LNCAP (cell line): Measurements from ENCODE around the gene PHC2.

Experiments used
- CTCF ChIP-seq: fragments of 450-650 bp; IDR thresholded peaks from 2 replicates; pipeline ENCODE4 v1.5.1; 2017; ENCODE audit warnings: mild to moderate bottlenecking

Gene PHC2, protein sequence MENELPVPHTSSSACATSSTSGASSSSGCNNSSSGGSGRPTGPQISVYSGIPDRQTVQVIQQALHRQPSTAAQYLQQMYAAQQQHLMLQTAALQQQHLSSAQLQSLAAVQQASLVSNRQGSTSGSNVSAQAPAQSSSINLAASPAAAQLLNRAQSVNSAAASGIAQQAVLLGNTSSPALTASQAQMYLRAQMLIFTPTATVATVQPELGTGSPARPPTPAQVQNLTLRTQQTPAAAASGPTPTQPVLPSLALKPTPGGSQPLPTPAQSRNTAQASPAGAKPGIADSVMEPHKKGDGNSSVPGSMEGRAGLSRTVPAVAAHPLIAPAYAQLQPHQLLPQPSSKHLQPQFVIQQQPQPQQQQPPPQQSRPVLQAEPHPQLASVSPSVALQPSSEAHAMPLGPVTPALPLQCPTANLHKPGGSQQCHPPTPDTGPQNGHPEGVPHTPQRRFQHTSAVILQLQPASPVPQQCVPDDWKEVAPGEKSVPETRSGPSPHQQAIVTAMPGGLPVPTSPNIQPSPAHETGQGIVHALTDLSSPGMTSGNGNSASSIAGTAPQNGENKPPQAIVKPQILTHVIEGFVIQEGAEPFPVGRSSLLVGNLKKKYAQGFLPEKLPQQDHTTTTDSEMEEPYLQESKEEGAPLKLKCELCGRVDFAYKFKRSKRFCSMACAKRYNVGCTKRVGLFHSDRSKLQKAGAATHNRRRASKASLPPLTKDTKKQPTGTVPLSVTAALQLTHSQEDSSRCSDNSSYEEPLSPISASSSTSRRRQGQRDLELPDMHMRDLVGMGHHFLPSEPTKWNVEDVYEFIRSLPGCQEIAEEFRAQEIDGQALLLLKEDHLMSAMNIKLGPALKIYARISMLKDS

GRCh38 chr1:33430692-33431593, at the start of gene PHC2:
Gene PHC2, minus strand, starts transcription at chr1:33431095. Its CDS starts 55,556 bp downstream, at chr1:33375539.
- TF ChIP-seq CTCF = no peak; the same call in 1 of the 2 replicates

GRCh38 chr1:33477451-33477850, 46.6 kb upstream of the PHC2 start:
- no peak for TF ChIP-seq CTCF

GRCh38 chr1:33473900-33474299, 43.0 kb upstream of the PHC2 start:
- no peak for TF ChIP-seq CTCF

DNA sequence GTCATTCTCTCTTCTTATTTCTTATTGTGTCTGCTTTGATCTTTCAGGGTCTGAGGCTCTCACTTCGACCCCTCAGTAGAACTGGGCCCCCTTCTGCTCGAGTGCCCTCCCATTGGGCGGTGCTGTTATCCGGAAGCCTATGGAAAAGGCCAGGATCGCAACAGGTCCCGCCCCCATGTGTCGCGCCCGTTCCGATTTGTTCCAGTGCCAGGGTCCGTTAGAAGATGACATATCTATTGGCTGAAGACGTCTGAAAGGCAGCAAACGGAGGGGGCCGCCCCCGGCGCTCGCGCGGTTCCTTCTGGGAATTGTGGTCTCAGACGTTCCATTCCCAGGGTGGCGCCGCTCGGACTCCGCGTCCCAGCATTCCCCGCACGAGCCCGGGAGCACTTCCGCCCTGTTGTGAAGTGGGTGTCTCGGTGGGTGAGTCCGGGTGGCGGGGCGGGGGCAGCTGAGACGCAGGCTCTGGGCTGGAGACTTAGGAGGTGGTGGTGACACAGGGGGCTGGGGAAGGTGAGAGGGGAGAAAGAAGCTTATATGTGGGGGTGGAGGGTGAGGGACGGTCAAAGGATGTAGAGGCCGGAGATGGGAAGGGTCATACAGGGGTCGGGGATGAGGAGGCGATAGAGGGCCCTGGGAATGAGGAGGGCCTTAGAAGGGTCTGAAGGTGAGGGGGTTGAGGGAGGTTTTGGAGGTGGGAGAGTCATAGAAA, 41.5 kb upstream of the PHC2 start, which contains the start of gene ZSCAN20:
TSS of gene ZSCAN20 (plus strand) at position 377 of the 712 bp plus-strand sequence. CDS start 6,644 bp downstream, outside the sequence.
- TF ChIP-seq CTCF = no peak

- TF ChIP-seq CTCF = no peak
These were observed 40.5 kb upstream of the PHC2 start for GRCh38 chr1:33471416-33471815.

DNA sequence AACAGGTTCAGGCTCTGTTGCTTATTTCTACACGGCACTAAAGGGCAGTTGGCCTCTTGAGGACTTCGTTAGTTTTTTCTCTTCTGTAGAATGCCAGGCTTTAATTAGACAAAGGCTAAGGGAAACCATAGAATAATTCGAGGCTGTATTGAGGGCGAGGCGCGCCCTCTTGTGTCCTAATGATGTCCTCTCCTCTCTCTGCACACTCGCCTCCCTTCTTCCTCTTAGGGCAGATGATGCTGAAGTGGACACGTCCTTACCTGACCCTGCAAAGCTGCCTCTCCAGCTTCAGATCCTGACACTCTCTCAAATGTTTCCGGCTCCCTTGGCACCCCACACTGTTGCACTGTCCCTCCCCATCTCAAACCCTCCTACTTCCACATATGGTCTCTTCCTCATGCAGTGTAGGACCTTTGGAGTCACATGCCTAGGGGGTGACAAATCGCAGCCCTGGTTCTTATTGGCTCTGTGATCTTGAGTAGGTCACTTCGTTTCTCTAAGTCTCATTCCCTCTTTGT, 39.7 kb upstream of the PHC2 start:
- peak; percentile 86 for TF ChIP-seq CTCF
